ENCODE measurements around the gene ESF1.

The ESF1 gene

DNA sequence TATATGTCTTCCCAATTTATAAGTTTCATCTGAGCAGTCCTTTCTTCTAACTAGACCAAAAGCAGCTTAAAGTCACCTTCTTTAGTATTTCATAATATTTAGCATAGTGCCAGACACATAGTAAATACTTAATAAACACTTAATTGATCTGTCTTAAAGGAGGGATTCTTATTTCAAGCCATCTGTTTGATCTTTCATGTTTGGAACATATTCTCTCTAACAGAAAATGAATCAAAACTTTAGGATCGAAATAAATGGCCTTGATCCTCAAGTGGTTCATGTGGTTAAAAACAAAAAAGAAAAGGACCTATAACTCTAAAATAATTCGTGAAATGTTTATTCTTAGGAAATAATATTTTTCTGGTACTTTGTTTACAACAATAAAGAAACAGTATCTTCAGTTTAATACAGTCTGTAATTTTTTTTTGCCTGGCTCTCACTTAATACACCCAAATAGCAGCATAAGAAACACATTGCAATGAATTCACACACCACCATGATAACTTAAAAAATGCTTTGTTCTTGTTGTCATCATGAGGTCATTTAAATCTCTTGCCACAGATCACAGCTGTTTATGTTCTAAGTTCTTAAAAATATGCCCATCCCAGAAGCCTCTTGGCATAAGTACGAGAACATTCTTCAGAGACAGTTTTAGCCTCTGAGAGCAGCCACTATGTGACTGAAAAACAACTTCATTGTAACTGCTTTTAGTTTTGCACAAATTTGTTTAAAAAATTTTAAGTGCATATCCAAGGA is 48.1 kb downstream of the ESF1 start:
- DNase-seq: no peak

DNA sequence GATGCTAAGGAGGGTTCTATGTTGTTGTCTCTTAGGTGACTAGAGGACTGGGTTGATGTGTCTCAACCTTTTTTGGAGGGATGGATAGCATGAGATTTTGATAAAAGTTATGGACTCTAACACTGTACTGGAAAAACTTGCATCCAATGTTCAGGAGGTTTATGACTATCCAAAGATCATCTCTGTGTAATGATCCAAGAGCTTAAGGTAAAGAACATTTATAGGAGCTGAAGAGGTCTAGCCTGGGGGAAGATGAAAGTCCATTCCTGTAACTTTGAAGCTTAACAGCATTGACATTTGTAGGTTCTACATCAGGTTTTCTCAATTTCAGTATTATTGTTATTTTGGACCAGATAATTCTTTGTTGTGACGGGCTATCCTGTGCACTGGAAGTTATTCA is 48.9 kb downstream of the ESF1 start:
- no peak for DNase-seq

DNA sequence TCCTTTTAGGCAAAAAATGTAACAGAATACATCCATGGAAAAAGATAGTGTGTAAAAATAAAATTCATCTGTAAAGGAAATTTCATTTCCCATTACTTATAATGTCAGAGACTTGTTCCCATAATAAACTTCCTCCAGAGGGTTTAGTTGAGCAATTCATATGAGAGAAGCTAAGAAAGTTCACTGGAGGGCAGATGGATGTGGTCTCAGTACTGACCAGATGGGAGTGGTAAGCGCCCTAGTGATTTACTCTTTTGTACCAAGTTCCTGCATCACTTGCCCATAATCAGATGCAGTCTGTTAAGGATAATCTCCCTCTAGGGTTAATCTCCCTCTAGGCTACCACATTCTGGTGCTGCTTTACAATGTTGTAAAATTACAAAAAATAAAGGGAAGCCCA is 61.7 kb downstream of the ESF1 start:
- no peak for DNase-seq

DNA sequence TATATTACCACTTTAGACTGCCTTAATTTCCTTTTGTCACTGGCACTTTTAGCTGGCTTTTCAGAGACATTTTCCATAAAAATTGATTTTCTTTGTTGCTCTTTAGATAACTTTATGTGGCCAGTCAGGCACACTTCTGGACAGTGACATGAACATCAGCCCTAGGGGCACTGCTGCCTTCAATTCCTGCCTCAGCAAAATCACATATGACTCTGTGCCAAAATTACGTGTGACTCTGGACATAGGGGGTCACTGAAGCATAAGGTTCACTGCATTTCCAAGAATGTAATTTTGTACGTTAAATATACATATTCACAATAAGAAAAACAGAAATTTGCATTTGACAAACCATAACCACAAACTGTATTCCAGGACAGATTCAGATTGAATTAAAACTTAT is 66.5 kb downstream of the ESF1 start:
- DNase-seq: no peak

DNA sequence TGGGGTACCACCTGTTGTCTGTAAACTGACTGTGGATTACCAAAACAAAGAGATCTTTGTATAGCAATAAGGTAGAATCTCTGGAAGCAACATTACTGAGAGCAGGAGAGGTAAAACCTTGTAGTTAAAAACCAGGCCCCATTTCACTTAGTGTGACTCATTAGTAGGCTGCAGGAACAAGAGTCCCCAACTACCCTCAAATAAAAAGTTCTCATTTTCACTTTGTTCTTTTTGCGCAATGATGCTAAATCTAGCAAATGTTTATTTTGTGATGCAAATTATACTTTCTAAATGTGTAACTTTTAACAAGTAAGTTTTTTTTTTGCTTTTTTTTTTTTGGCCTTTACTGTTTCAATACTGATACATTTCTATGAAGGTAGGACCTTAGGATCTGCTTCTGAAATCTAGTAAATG is 67.1 kb downstream of the ESF1 start:
- DNase-seq: no peak

DNA sequence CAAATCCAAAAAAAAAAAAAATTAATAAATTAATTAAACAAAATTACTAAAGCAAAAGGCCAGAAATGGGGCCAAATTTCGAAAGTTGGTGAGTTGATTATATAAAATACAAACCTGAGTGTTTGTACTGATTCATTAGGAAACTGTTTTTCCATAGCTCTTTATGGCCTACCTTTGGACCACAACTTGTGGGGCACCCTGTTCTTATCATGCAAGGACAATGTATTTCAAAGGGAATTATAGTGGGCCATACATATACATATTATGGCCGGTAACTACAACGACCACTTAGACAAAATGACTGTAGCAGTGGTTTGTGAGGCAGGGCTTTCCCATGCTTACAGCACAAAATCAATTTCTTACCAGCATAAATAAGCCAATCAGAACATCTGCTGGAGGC is 69.5 kb downstream of the ESF1 start:
- no peak for DNase-seq

DNA sequence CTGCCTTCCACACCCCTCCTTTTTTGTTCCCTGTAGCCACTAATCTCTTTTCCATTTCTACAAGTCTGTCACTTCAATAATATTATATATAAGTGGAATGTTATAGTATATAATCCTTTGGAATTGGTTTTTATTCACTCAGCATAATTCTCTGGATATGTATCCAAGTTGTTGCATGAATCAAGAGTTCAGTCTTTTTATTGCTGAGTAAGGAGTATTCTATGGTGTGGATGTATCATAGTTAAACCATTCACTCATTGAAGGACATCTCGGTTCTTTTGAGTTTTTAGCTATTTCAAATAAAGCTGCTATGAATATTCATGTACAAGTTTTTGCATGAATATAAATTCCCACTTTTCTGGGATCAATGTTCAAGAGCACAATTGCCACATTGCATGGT is 76.5 kb downstream of the ESF1 start:
- DNase-seq: no peak

DNA sequence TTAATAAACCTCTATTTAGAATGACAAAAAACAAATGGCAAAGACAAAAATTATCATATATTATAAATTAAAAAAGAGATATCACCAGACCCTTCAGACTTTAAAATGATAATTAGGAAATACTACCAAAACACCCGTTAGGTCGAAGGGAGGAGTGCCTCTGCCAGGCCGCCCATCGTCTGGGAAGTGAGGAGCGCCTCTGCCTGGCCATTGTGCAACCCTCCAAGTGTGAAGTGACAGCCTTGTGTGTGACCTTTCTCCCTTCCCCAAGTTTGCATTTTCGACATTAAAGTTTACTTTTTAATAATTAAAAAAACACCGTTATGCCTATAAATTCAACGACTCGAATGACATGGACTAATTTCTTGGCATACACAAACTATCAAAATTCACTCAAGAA is 81.5 kb downstream of the ESF1 start:
- no peak for DNase-seq

DNA sequence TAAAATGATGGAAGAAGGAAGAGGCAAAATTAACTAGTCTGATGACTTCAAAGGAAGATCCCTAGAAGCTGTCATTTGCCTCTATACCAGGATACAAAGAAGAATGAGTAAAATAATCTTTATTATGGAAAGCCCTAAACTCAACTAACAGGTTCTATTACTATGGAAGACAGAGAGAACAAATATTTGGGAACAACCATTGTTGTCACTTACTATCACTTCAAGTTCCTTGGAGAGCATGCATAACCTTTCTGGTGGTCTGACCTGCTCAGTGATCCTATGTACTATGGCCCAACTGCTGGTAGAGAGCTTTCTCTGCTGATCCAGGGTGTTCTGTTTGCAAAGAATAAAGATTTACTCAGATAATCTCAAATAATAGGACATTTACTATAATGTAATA is 83.2 kb downstream of the ESF1 start:
- DNase-seq: no peak

DNA sequence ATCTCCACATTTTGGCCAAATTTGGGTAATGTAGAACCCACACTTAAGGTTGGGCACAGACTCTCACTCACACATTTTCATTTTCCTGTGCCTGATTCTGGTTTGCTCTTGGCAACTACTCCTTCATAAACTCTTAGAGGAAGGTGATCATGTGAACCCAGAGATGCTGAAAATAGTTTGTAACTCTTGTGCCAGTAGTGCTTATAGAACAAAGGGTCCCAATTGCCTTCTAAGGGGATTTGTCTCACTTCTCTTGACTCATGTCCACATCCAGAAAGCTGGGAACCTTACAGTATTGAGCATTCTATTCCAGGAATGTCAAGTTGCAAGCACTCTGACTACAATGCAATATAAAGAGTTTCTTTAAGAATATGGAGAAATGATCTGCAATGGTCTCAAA is 84.0 kb downstream of the ESF1 start:
- no peak for DNase-seq

DNA sequence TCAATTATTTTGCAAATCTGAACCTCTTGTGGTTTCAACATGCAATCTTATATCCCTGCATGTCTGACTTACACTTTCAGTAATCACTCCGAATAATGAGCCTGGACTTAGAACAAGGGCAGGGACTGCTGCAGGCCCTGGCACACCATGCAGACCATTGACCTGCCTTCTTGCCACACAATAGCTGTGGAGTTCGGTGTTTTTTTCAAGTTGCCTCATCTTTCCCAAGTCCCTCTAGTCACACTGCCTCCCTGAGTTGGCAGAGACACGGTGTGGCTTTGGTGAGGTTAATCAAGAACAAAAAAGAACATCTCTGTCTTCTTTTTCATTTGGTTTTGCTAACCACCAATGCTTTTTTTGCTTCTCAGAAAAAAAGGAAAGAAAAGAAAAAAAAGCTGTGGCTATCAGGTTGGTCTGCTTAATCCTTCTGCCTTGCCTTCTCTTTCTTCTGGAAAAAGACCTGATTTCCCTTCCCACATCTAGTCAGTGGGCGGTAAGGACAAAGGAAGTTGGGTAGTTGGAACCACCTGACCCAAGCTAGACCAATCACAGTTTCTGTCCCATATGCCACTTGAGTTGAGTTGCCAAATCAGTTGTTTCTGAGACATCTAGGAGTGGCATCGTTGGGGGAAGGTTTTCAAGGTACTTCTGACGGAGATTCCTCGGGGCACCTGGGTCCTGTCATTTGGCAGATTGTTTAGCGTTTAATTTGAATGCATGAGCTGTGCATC is 90.1 kb downstream of the ESF1 start:
- no peak for DNase-seq

DNA sequence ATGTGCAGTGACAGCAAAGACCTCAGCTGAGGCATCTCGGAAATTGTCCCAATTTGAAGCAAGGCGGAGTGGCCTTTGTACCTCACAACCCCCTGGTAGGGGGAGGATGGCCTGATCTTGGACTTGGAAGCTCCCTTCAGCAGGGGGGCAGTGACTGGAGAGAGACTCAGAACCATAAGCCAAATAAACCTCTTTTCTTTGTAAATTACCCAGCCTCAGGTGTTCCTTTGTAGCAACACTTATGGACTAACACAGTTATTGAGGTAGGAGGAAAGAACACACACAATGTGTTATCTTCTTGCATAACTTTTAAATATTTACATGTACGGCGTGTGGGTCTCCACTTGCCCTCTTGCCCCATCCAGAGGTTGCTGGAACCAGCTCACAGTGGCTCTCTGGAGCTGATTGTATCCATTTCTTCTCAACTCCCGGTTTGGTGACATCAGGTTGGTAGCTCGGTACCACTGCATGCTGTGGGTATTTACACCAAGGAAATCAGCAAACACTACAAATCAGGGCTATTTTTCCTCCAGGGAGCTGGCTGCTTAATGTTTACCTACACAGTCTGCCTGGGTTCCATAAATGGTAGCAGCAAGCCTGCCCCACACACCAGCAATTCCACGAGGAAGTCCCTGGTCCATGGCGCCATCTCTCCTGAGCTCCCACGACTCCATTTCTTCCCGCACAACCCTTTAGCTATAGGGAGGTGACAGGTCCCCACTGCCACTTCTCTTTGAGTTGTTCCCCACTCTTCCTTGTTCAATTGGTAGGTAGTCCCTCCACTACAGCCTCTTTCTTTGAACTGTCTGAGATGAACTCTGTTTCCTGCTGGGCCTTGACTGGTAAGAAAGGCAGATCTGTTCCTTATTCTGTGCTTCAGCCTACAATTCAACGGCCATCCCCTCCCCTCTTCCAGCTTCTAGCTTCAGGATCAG is 91.7 kb downstream of the ESF1 start:
- no peak for DNase-seq

DNA sequence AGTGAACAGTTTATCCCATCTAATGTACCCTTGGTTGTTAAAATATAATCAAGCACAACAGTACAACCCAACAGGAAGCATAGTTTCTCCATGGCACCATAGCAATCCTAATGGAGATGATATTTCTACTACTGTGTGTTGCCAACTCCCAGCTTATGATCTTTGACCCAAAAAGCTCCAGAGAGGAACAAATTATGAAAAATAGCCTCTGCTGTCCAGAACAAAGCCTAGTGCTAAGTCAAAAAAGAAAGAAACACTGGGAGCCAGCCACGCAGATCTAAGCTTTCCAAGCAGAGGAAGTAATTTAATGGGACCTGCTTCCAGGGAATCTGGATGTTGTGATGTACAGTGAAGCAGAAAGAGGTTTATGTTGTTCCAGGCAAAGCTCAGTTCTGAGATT is 93.8 kb downstream of the ESF1 start:
- DNase-seq: no peak

DNA sequence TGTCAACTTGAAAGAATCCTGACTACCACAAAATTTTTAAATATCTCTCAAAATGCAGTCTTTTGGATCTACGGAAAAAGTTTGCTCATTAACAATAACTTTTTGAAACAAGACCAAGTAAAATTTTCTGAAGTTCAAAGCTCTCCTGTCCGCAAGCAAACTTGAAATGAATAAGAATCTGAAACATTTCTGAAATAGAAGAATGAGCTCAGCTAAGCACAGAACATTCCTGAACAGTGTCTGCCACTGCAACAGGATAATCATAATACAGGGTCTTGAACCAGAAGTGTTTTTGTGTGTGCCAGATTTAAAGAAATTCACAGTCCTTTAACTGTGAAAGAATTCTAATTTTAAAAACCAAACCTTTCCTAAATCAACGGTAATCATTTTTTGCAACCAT is 96.9 kb downstream of the ESF1 start:
- no peak for DNase-seq

DNA sequence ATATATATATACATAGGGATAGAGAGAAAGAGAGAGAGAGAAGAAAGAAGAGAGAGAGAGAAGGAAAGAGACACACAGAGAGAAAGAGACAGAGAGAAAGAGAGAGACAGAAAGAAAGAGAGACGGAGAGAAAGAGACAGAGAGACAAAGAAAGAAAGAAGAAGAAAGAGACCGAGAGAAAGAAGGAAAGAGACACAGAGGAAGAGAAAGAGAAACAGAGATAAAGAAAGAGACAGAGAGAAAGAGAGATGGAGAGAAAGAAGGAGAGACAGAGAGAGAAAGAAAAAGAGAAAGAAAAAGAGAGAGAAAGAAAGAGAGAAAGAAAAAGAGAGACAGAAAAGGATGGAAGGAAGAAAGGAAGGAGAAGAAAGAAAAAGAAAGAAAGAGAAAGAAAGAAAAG is 99.1 kb downstream of the ESF1 start:
- no peak for DNase-seq

DNA sequence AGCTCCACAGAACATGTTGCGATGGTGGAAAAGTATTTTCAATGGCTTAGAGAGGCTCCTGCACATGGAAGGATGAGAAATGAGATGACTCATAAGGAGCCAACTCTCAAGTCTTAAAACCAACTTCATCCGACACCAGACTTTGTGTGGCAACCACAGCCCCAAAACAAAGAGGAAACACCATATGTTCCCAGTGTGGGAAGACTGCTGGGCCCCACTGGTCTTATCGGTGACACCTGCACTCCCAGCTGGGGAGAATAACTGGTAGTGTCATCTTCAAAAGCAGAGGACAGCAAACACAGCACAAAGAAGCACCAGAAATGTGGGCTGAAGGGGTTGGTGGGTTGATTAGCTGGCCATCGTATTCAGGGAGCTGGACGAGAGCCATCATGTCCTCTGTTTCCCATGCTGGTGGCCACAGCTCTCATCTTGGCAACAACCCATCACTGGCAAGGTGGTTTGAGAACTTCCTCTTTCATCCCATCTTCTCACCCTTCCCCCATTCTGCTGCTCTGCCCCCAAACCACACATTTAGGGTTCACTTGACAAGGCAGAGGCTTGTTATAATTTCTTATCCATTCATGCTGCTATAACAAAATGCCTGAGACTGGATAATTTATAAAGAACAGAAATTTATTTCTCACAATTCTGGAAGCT is 100.0 kb downstream of the ESF1 start:
- DNase-seq: no peak

DNA sequence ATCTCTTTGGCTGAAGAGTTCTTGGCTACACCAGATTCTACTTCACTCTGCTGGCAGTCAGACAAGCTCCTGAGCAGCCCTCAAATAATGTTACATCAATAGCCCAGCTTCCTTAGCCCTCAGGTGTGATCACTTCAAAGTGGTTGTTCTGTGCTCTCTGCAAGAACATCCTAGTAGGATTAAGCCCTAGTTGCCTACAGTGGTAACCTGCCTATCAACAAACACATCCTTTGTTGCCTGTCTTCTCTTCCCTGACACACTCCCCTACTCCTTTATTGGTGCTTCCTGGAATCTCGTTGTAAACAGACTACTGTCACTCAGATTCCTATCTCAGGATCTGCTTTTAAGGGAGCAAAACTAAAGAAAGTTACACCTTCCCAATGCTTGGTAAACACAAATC is 100.9 kb downstream of the ESF1 start:
- DNase-seq: no peak

DNA sequence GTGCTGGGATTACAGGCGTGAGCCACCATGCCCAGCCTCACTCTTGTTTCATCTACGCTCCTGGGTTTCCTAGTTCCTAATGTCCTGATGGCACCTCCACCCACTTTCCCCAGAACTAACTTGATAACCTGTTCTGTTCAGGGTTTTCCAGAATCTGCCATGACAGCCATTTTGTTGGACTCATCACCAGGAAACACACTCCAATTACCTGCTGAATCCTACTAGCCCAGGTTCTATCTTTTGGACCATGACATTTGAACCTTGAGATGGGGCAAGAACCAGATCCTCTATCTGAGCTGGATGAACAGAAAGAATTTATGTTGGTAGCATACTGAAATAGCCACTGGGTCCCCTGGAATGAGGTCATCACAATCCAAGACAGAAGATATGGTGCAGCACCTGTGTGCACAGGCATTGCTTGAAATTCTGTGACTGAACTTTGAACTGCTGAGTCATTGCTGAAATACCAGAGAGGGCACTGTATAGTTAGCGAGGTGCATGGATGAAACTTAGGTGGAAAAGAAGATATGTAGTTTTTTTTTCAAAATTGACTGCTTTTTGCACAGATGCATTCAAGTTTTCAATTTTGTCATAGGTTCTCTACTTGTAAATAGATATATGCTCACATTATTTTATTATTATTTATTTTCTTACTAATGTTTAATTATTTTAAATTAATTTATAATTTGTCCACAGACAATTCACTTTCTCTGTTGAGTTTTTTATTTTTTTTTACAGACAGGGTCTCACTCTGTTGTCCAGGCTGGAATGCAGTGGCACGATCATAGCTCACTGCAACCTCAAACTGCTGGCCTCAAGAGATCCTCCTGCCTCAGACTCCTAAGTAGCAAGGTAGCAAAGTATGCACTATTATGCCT is 103.2 kb downstream of the ESF1 start:
- DNase-seq: no peak

DNA sequence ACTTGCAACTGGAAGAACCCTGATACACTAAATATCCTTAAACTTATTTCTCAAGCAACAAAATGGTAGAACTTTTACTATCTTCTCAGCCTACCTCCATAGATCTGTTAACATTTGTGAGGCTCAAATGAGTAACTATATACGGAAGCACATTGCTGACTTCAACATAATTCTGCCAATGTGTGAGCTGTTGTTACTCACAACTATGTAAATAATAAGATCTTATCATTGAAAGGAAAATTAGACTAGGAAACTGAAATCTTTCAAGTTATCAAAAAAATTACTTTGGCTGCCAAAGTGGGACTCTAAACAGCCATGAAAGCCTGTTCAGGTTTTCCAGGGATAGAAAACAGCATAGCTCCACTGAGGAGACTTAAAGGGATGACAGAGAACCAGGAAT is 105.8 kb downstream of the ESF1 start:
- DNase-seq: no peak

DNA sequence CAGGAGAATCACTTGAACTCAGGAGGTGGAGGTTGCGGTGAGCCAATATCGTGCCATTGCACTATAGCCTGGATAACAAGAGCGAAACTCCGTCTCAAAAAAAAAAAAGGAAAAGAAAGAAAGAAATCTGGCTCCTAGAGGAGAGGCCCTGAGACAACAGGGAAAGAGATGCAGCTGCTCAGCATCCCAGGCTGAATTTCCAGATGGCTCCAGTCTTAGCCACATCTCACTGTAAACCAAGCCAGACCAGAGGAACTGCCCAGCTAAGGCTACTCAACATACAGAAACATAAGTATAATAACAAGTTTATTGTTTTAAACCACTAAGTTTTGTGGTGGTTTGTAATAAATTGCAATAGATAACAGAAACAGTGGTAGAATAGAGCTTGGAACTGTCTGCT is 107.5 kb downstream of the ESF1 start:
- DNase-seq: no peak

DNA sequence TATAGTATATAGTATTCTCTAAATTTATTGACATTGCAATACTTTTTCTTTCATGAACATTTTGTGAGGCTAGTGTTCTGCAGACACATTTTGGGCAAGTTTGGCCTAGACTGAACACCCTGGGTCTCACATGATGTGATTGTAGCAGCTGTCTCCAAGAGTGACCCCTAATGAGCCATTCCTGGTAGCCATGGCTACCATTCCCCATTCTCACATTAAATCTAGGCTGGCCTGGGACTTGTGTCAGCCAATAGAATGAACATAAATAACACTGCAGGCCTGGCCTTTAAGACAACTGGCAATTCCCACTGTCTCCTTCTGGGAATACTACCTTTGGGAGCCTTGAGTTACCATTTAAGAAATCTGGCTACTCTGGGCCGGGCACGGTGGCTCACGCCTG is 108.0 kb downstream of the ESF1 start:
- DNase-seq: no peak

DNA sequence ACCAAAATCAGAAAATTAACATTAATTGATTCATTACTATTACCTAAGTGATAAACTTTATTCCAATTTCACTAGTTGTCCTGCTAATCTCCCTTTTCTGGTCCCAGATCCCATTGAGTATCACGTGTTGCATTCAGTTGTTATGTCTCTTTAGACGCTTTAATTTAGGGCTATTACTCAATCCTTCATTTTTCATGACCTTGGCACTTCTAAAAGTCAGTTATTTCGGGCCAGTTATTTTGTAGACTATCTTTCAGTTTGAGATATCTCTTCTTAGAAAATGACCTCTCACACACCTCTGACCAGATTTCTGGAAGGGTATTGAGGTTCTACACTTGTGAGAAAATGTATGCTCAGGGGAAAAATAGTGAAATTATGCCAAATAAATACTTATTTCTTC is 112.0 kb downstream of the ESF1 start:
- no peak for DNase-seq
